ENCODE results near the gene SOX6.

The SOX6 gene

GRCh38 chr11:16276251-16276650 is 80.1 kb downstream of the SOX6 start:
- TF ChIP-seq CTCF (conservative IDR thresholded peaks at IDR 0.05): no peak
- H3K27ac ChIP-seq: no peak overlapping the region

GRCh38 chr11:16271258-16271657 is 85.1 kb downstream of the SOX6 start:
- TF ChIP-seq CTCF (conservative IDR thresholded peaks at IDR 0.05): 0 out of 2 replicates have a peak, but pooled peaks have one; percentile 9
- no peak overlapping the region for H3K27ac ChIP-seq

GRCh38 chr11:16266021-16266420 is 90.3 kb downstream of the SOX6 start:
- H3K27ac ChIP-seq: no peak overlapping the region
- TF ChIP-seq CTCF (conservative IDR thresholded peaks at IDR 0.05): no peak

GRCh38 chr11:16265022-16265421 is 91.3 kb downstream of the SOX6 start:
- TF ChIP-seq CTCF (conservative IDR thresholded peaks at IDR 0.05): no peak
- H3K27ac ChIP-seq: no peak overlapping the region

GRCh38 chr11:16262645-16262955 is 93.7 kb downstream of the SOX6 start:
- TF ChIP-seq CTCF (conservative IDR thresholded peaks at IDR 0.05): no peak
- H3K27ac ChIP-seq: peak overlapping the region; percentile 48

GRCh38 chr11:16261836-16262644 is 94.3 kb downstream of the SOX6 start:
- peak overlapping the region; percentile 48 for H3K27ac ChIP-seq
- TF ChIP-seq CTCF (conservative IDR thresholded peaks at IDR 0.05): no peak

- peak; percentile 67 for TF ChIP-seq CTCF (conservative IDR thresholded peaks at IDR 0.05)
- H3K27ac ChIP-seq: no peak overlapping the region
These were observed 104.0 kb downstream of the SOX6 start for GRCh38 chr11:16252373-16252772.
